Body of pancreas (tissue), 4 donors: ENCODE measurements around the gene ARID3A. TPM values are rescaled to one million over a fixed set of nuclear protein-coding genes. Genes with fewer than 3 reads are reported as not detected.

Source experiments
- ATAC-seq: fragments of 150-250 bp; one replicate; pipeline ENCODE4 v1.9.1; 2016
- DNase-seq, 4 donors: peaks; one replicate each; pipeline ENCODE4 v3.0.0-alpha.2; 2019
- H3K27ac ChIP-seq, 4 donors: fragments of 200-600 bp; sonication (generic); 1 replicate in 3 of 4; 2 replicates in 1 of 4; pipeline versions ENCODE4 v1.5.1 to v1.6.1; 2016 to 2019; ENCODE audit warnings: mild to moderate bottlenecking in 1 of 4, mixed read lengths in 1 of 4, moderate library complexity in 1 of 4
- H3K27me3 ChIP-seq, 2 donors: fragments of 200-600 bp; sonication (generic); one replicate each; pipeline ENCODE4 v1.6.0; 2016; ENCODE audit warnings: mild to moderate bottlenecking in 1 of 2
- H3K36me3 ChIP-seq, 2 donors: fragments of 200-600 bp; sonication (generic); replicated peaks in 1 of 2; 2 replicates each; pipeline ENCODE4 v1.5.1; 2016; ENCODE audit warnings: low read depth in 2 of 2; ENCODE audit not compliant: insufficient read depth in 1 of 2
- H3K4me1 ChIP-seq: fragments of 200-600 bp; sonication (generic); one replicate; pipeline ENCODE4 v1.6.0; 2016
- H3K4me3 ChIP-seq, 2 donors: fragments of 200-600 bp; sonication (generic); 1 replicate in 1 of 2; 2 replicates in 1 of 2; pipeline ENCODE4 v1.5.1; 2016 to 2019
- H3K9me3 ChIP-seq, 3 donors: fragments of 200-600 bp; sonication (generic); 1 replicate in 2 of 3; 2 replicates in 1 of 3; pipeline ENCODE4 v1.5.1; 2016
- POLR2A ChIP-seq, 3 donors: fragments of 450-650 bp; IDR thresholded peaks; one replicate each; pipeline ENCODE4 v1.6.1; 2016; ENCODE audit warnings: antibody characterized with exemption in 3 of 3, mild to moderate bottlenecking in 2 of 3
- WGBS, 2 donors: methylation state at CpG; one replicate each; pipeline ENCODE4 v1.1.5; 2017; 5-methylcytosine and 5-hydroxymethylcytosine counted together
- intact Hi-C: fragments of 100-400 bp; cut with DNase I; formaldehyde crosslinking; loops from one replicate; pipeline ENCODE4 v1.15.1; 2023
- total RNA-seq, 2 donors: library from RNA; depleted of rRNA; stranded (reverse); fragments of >200 nt; gene quantifications; one replicate each; pipeline ENCODE4 v1.1.0, GENCODE V29; 2016
- TF ChIP-seq, protein P1 (sequence below), 7 experiments: fragments of 450-650 bp in 4 of 7; fragments of 200-600 bp in 3 of 7; sonication (generic) in 3 of 7; IDR thresholded peaks; one replicate each; pipeline ENCODE4 v1.5.1; 2016 to 2019; ENCODE audit warnings: antibody characterized with exemption in 7 of 7

Gene ARID3A
- total RNA-seq, 2 donors from 2014 or later, result 3.1 to 5.9 TPM

DNA sequence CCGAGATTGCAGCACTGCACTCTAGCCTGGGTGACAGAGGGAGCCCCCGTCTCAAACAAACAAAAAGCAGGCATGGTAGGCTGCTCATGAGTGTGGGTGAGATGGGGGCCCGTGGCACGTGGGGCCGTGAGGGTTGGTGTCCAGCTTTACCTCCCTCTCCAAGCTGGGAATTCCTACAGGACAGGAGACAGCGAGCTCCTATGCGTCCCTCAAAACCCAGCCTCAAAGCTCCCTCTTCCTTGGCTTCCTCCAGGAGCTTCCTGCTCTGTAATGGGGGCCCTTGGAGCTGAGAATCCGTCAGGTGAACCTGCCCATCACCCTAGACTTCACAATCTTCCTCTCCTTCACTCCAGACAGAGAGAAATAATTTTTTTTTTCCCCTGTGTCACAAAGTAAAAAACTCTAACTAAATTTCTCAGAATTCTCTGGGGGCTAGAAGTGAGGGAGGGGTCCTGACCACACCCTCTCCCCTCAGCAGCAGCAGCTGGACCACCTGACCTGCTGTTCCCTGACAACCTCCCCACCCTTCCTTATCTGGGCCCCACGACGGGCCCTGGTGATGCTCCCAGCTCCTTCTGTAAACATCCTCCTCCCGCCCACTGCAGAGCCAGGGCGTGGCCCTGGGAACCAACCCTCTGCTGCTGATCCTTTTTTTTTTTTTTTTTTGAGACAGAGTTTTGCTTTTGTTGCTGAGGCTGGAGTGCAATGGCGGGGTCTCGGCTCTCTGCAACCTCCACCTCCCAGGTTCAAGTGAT is 36.2 kb downstream of the ARID3A start:
- intact Hi-C loops, result no loop called here
- DNase-seq (no peak), ATAC-seq (no peak)
- H3K27me3 ChIP-seq, result no peaks in the 10 kb centered on the region
- TF ChIP-seq, protein P1, sequence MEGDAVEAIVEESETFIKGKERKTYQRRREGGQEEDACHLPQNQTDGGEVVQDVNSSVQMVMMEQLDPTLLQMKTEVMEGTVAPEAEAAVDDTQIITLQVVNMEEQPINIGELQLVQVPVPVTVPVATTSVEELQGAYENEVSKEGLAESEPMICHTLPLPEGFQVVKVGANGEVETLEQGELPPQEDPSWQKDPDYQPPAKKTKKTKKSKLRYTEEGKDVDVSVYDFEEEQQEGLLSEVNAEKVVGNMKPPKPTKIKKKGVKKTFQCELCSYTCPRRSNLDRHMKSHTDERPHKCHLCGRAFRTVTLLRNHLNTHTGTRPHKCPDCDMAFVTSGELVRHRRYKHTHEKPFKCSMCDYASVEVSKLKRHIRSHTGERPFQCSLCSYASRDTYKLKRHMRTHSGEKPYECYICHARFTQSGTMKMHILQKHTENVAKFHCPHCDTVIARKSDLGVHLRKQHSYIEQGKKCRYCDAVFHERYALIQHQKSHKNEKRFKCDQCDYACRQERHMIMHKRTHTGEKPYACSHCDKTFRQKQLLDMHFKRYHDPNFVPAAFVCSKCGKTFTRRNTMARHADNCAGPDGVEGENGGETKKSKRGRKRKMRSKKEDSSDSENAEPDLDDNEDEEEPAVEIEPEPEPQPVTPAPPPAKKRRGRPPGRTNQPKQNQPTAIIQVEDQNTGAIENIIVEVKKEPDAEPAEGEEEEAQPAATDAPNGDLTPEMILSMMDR (IDR thresholded peaks at IDR 0.05), result no peak
- no peak overlapping the region for H3K4me3 ChIP-seq
- no peaks in the 10 kb centered on the region for H3K9me3 ChIP-seq
- H3K36me3 ChIP-seq, result peaks cover 0 to 3% of the 10 kb centered on the region in 2 donors
- H3K4me1 ChIP-seq, result peaks cover 6% of the 10 kb centered on the region
- WGBS, 2 donors, result 67 to 68% methylated on average over 13 to 14 of the region's 14 CpGs
- H3K27ac ChIP-seq, result no peak overlapping the region

DNA sequence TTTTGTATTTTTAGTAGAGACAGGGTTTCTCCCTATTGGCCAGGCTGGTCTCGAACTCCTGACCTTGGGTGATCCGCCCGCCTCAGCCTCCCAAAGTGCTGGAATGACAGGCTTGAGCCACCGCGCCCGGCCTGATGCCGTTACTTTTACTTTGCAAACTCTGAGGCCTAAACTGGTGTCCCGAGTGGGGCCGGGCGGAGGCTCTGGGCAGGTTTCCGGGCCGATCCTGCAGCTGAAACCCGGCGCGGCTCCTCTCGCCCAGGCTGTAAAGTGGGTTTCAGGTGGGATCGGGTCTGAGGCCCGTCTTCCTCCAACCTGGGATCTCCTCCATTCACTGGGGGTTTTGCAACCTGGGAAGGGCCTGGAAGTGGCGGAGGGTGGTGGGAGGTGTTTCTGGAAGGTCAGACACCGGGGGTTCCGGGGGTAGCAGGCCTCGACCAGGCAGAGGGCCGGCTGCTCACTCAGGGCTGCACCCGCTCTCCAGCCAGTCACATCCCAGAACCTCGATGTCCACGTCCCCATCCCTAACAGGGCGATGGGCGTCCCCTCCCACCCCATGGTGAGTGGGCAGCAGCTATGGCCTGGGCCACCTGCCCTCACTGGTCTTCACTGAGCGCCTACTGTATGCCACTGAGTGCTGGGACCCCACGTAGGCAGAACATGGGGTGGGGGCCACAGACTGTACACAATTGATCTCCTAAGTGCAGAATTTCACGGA is 37.0 kb downstream of the ARID3A start:
- no peak for DNase-seq
- ATAC-seq, result no peak
- no peak overlapping the region for H3K4me3 ChIP-seq
- 87 to 88% methylated on average over 10 to 31 of the region's 31 CpGs for WGBS, 2 donors
- no peaks in the 10 kb centered on the region for H3K27me3 ChIP-seq
- no peaks in the 10 kb centered on the region for H3K9me3 ChIP-seq
- peaks cover 0 to 3% of the 10 kb centered on the region in 2 donors for H3K36me3 ChIP-seq
- intact Hi-C loops, result no loop called here
- TF ChIP-seq POLR2A (IDR thresholded peaks at IDR 0.05), result no peak
- TF ChIP-seq, protein P1 (IDR thresholded peaks at IDR 0.05), result no peak
- H3K27ac ChIP-seq, result no peak overlapping the region
- H3K4me1 ChIP-seq, result no peaks in the 10 kb centered on the region

DNA sequence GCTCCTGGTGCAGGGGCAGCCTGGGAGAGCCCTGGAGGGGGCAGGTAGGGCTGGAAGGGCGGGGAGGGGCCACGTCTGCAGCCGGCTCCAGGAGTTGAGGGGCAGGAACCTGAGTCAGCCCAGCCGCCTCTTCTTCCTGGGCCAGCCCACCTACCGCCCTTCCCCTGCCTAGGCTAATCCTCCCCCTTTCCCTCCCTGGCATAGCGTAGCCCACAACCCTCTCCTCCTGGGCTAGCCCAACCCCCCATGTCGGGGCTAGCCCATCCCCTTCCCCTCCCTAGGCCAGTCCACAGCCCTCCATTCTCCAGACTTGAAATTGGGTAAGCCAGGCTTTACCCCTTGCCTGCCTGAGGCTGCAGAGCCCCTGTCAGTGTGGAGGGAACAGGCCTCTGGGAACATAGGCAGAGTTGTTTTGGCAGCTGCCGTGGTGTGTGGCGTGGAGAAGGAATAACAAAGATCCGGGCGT is 37.7 kb downstream of the ARID3A start:
- TF ChIP-seq POLR2A (IDR thresholded peaks at IDR 0.05), result no peak
- TF ChIP-seq, protein P1 (IDR thresholded peaks at IDR 0.05), result no peak
- no peaks in the 10 kb centered on the region for H3K9me3 ChIP-seq
- peaks cover 0 to 6% of the 10 kb centered on the region in 2 donors for H3K36me3 ChIP-seq
- no peak overlapping the region for H3K27ac ChIP-seq
- no peaks in the 10 kb centered on the region for H3K27me3 ChIP-seq
- H3K4me3 ChIP-seq, result no peak overlapping the region
- WGBS, 2 donors, result 83 to 93% methylated on average over 8 to 11 of the region's 11 CpGs
- ATAC-seq (no peak), DNase-seq (no peak)
- intact Hi-C loops, result no loop called here
- no peaks in the 10 kb centered on the region for H3K4me1 ChIP-seq

DNA sequence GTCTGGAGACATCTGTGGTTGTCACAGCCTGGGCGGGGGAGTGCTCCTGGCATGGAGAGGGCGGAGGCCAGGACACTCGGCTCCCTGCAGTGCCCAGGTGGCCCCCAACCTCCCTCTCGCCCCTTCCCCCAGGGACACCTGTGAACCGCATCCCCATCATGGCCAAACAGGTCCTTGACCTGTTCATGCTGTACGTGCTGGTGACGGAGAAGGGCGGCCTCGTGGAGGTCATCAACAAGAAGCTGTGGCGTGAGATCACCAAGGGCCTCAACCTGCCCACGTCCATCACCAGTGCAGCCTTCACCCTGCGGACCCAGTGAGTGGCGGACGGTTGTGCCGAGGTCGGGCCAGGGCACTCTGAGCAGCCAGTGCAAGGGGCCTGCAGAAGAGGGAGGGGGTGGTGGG is 38.3 kb downstream of the ARID3A start:
- Histone ChIP-seq H3K4me3 (no peak overlapping the region), H3K27me3 (no peaks in the 10 kb centered on the region), H3K36me3 (peaks cover 0 to 10% of the 10 kb centered on the region in 2 donors), H3K4me1 (no peaks in the 10 kb centered on the region), H3K27ac (no peak overlapping the region), H3K9me3 (no peaks in the 10 kb centered on the region)
- DNase-seq (no peak), ATAC-seq (no peak)
- no peak for TF ChIP-seq POLR2A (IDR thresholded peaks at IDR 0.05)
- TF ChIP-seq, protein P1 (IDR thresholded peaks at IDR 0.05), result no peak
- 97 to 99% methylated on average over 12 to 14 of the region's 16 CpGs for WGBS, 2 donors
- intact Hi-C loops, result no loop called here
